GM18909 (cell line): Measurements from ENCODE around the gene ZNF343.
"Not testable (repeated sequence)": the region's sequence is repeated elsewhere in the genome, so short reads cannot be mapped to it uniquely, and the experiment has no call there.

Experiments
- ATAC-seq: cut with Tn5 transposase; IDR thresholded peaks from one replicate; pipeline ENCODE4 v1.9.1; 2021; ENCODE audit warnings: mild to moderate bottlenecking; ENCODE audit not compliant: unreplicated experiment, poor library complexity

The ZNF343 gene

DNA sequence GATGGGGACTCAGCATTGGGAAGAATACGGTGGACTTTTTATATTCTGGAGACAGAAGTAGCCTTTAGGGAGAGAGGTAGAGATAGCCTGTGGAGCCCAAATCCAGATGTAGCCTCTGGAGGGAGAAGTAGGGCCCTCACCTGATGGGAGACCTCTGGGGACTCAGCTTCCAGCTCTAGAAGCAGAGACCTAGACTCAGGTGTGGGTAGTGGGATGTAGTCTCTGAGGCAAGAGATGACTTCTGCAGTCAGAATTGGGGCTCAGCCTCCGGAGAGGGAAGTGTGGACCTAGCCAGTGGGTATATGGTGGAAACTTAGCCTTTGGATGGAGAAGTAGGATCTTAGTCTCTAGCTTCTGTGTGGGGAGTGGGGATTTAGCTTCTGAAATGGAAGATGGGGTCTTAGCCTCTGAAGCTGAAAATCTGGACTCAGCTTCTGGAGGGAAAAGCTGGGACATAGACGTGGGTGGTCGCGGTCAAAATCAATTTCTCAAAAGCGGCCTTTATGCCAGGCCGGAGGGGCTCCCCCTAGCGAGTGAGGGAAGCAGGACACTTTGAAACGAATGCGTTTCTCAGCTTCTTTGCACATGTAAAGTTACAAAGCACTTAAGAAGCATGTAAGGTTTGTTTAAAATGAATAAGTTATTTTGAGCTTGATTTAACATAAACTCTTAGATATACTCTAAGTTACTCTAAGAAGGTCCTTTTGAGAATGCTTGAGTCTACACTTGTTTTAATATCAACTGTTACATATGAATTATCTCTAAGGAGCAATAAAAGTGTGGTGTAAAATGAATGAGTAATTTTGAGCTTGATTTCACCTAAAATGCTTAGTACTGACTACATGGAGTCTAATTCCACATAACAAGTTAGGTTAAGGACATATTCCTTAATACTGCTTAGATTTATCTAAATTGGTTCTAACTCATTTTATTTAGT lies 12.9 kb upstream of the ZNF343 start:
- no peak for ATAC-seq

DNA sequence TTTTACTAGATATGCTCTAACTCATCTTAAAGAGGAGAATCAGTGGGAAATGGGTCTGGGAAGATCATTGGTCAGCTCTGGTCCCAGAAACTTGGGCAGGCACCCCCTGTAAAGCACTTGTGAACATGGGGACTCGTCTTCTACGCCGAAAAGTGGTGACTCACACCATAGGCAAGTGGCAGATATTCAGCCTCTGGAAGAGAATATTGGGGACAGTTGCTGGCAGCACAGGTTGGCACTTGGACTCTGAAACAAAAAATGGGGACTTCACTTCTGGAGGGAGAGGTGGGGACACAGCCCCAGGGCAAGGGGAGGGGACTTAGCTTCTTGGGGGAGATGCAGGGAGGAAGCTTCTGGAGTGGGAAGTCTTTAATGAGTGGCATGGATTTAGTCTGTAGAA lies 11.9 kb upstream of the ZNF343 start:
- ATAC-seq = no peak

DNA sequence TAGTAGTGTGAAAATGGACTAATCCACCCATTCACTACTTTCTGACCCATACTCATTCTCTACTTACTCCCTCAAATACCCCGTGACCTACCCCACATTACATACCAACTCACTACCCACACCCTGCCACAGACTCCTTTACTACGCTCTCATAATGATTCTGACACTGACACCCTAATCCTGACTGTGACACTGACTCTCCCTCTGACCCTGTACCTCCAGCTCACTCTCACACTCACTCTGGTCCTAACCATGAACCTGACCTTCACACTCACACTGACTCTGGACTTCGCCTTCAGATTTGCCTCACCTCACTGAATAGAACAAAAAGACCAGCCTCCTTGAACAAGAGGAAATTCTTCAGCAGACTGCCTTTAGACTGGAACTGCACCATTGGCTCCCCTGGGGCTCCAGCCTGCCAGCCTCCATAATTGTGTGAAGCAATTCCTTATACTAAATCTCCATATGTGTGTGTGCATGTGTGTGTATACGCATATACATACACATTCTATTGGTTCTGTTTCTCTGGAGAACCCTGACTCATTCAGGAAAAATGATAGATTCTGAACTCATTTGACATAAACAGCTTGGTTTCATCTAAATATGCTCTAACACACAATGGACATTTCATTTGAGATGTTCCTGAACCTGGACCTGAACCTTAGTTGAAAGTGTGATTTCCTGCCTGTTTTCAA lies 10.5 kb upstream of the ZNF343 start:
- no peak for ATAC-seq

DNA sequence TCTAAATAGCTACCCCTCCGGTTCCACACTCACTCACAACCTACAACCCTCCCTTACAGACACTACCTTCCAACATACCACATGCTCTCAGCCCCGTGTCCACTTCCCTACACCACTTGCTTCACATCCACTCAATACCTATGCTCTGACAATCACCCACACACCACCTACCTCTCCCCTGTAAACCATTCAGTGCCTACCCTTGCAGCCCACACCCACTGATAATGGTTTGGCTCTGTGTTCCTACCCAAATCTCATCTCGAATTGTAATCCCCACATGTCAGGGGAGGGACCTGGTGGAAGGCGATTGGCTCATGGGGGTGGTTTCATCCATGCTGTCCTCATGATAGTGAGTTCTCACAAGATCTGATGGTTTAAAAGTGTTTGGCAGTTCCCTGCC lies 9.8 kb upstream of the ZNF343 start:
- no peak for ATAC-seq

DNA sequence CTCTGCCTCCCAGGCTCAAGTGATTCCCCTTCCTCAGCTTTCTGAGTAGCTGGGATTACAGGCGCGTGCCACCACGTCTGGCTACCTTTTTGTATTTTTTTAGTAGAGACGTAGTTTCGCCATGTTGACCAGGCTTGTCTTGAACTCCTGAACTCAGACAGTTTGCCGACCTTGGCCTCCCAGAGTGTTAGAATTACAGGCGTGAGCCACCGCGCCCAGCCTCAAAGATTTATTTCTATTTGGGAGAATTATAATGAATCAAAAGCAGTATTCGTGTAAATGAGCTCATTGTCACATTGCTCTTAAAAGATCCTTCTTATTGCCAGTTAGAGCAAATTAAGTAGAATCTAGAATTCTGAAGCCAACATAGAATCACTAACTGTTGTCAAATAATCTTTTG lies 9.4 kb upstream of the ZNF343 start:
- ATAC-seq = no peak

DNA sequence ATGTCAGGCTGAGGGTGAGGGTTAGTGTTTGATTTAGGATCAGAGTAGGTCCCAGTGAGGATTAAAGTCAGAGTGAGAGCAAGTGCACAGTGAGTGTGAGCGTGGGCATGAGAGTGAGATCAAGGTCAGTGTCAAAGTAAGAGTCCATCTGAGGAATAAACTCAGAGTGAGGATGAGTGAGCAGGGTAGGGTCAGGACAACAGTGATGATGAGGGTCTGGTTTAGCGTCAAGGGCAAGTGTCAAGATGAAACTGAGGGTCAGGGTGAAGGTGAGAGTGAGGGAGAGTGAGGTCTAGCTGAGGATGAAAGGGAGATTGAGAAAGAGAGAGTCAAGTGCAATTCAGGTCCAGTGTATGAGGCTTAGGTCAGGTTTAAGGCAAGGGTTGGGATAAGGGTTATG lies 7.7 kb upstream of the ZNF343 start:
- no peak for ATAC-seq

DNA sequence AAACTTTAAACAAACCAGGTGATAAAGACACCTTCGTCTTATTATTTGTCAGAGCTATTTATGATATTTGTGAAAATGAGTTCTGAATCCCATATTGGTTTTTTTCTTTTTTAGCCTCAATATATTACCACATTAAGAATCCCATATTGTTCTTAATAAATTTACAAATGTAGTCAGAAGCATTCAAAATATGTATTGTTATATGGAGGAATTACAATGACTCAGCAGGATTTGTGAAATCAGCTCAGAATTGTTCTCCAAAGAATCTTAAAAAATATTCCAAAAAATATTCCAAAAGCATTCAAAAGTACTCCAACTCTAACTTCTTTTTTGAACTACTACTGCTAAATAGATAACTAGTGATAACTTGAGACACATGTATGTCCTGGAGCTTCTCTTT lies 6.5 kb upstream of the ZNF343 start:
- ATAC-seq = no peak

DNA sequence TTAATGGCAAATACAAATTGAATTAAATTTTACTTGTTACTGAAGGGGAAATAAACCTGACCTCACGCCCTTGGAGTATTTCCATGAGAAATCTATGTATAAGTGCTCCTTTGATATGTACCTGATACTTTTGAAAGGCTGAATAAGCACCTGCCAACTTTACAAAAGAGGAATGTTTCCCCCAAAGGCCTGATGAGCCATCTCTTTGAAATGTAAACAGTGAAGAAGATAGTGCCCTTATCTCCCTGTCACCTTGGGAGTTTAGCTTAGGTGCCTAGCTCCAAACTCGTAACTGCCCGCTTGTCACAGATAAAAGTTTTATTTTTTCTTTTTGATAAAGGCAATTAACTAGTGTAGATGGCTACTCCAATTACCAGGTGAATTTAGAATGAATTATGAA lies 1.1 kb upstream of the ZNF343 start:
- no peak for ATAC-seq

DNA sequence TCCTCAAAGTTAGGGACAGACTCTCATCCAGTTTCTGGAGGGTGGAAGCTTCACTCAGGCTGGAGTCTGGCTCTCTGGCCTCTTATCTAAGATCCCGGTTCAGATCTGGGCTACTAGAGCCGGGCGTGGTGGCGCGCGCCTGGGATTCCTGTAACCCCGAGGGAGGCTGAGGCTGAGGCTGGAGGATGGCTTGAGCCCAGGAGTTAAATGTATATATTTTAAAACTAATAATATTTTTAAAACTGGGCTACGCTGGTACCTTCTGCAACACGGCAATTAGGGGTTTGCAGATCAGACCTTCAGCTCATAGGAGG lies 710 bp upstream of the ZNF343 start:
- no peak for ATAC-seq

DNA sequence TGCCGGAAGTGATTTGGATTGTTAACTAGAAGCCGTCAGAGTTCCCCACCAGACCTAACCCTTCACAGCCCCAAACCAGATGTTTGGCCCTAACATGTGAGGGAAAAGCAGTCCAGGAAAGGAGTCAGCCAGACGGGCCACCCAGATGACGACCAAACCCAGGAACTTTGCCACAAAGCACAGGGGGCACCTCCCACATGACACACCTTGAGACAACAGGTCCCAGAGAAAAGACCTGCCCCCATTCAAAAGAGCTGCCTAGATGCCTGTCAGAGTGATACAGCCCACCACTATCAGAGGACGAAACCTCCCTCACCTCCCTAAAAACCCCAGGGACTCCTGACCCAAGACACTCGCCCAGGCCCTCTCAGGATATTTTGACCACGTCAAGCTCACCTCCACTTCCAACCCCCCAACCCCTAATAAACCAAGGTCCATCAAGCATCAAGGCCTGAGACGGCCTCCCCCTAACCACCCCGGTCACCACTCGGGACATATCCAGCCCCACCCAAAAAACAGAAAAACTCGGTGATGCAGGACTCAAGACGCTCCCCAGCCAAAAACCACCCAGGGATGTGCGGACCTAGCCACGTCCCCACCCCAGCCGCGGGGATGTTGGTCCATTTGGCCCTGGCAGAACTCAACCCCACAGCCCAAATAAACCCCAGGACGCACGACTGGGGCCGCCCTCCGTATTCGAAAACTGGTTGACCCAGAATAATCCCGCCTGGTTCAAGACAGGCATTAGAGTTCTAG lies 662 bp downstream of the ZNF343 start:
- peak; percentile 20 for ATAC-seq

DNA sequence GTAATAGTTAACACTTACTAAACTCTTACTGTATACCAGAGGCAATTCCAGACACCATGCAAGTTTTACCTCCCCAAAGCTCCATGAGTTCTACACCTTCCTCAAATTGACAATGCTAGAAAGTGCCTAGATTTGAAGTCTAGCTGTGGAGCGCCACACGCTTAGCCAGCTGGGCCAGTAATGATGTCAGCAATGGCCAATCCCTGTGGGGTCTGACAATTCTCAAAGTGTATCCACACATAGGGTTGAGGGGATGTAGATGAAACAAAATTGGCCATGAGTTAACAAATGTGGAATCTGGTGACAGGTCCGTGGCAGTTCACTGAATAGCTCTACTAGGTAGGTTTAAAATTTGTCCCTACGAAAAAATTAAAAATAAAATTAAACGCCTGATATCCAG lies 1.3 kb downstream of the ZNF343 start:
- ATAC-seq = no peak

DNA sequence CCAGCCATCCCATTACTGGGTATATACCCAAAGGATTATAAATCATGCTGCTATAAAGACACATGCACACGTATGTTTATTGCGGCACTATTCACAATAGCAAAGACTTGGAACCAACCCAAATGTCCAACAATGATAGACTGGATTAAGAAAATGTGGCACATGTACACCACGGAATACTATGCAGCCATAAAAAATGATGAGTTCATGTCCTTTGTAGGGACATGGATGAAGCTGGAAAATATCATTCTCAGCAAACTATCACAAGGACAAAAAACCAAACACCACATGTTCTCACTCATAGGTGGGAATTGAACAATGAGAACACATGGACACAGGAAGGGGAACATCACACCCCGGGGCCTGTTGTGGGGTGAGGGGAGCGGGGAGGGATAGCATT lies 2.3 kb downstream of the ZNF343 start:
- not testable (repeated sequence) for ATAC-seq

DNA sequence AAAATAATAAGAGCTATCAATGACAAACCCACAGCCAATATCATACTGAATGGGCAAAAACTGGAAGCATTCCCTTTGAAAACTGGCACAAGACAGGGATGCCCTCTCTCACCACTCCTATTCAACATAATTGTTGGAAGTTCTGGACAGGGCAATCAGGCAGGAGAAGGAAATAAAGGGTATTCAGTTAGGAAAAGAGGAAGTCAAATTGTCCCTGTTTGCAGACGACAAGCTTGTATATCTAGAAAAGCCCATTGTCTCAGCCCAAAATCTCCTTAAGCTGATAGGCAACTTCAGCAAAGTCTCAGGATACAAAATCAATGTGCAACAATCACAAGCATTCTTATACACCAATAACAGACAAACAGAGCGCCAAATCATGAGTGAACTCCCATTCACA lies 3.9 kb downstream of the ZNF343 start:
- not testable (repeated sequence) for ATAC-seq

DNA sequence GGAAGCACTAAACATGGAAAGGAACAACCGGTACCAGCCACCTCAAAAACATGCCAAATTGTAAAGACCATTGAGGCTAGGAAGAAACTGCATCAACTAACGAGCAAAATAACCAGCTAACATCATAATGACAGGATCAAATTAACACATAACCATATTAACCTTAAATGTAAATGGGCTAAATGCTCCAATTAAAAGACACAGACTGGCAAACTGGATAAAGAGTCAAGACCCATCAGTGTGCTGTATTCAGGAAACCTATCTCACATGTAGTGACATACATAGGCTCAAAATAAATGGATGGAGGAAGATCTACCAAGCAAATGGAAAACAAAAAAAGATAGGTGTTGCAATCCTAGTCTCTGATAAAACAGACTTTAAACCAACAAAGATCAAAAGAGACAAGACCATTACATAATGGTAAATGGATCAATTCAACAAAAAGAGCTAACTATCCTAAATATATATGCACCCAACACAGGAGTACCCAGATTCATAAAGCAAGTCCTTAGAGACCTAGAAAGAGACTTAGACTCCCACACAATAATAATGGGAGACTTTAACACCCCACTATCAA lies 5.8 kb downstream of the ZNF343 start:
- ATAC-seq = not testable (repeated sequence)

DNA sequence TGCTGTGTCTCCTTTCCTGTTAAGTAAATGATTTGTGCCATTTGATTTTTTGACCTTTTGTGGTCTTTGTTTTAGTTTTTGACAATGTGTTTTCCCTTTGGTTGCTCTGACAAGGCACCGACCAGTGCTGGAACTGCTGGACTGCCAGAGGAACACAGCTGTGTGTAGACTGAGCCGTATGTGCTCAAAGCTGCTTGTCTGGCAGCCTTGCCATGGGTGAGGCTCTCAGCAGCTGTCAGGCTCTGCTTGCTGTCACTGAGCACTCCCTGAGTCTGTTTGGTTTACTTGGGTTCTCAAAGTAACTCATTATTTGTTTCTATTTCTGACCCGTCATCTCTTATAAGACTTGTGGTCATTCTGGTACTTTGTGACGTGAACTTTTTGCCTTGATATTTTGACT lies 23.1 kb downstream of the ZNF343 start:
- ATAC-seq = no peak

DNA sequence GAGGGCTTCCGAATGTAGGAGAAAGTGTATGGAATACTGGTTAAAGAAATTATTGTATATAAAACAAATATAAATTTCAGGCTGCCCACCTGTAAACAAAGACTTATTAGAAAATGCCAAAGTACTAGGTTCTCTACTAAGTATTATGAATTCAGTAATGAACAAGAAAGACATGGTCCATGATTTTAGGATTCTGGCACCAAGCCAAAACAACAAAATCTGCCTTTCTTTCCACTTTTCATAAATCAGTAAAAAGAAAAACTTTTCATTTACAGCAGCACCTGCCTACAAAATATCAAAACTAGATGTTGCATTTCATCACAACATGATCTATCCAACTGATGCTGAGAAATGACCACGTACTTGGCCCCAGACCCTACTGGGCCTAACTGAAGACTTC lies 23.6 kb downstream of the ZNF343 start:
- no peak for ATAC-seq

DNA sequence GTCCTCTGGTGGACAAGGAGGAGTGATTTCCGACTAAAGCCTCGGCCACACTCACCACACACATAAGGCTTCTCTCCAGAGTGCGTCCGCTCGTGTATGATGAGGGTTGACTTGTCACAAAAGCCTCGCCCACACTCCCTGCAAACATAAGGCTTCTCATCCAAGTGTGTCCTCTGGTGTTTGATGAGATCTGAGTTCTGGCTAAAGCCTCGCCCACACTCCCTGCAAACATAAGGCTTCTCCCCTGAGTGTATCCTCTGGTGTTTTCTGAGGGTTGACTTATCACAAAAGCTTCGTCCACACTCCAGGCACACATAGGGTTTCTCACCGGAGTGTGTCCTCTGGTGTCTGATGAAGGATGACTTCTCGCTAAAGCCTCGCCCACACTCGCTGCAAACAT lies 25.2 kb downstream of the ZNF343 start:
- ATAC-seq = no peak

DNA sequence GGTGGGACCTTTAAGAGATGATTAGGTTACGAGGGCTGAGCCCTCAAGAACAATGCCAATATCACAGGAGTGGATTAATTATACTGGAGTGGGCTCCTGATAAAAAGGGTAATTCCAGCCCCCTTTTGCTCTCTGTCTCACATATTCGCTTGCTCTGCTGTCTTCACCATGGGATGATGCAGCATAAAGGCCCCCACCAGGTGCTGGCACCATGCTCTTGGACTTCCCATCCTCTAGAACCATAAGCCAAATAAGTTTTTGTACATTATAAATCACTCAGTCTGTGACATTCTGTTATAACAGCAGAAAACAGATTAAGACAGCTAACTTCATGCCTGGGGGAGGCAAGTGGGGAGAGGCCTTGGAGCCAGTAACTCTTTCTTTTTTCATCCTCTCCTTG lies 28.3 kb downstream of the ZNF343 start:
- ATAC-seq = no peak

DNA sequence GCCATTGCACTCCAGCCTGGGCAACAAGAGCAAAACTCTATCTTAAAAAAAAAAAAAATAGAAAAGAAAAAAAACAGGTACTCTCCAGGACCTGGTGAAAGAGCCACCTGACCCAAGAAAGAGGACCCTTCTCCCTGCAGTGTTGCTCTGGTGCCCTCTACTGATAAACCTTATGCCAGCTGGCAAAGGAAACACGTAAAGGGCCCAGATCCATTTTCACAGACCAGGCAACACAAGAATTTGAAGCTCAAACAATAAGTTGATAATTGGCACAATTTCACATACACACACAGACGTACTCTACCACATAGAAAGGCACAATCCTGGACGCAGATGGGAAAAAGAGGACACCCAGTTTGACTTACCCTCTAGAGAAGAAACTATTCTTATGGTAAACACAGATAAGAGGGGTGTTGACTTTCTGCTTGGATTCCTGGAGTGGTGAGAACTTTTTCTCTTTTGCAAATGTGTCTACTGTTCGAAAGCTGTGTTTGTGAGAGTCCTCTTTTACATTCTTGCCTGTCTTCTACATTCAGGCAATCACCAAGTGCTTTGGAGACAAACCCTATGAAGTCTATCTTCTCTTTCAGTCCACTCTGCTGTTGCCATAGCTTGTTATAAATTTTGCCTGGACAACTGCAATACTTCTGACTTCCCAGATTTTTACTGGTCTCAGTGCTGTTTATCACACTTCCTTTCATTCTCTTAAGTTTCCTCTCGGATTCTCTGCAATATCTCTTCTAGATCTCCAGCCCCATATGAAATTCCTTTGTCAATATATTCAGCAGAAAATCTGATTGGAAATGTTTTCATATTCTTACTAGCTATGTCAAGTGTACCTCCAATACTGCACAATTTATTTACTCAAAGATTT lies 31.7 kb downstream of the ZNF343 start:
- no peak for ATAC-seq
